Epithelial cell of proximal tubule (primary cell): ENCODE data around the gene HELT. TPM values are rescaled to one million over a fixed set of nuclear protein-coding genes. Genes with fewer than 3 reads are reported as not detected.
"Not testable (repeated sequence)": the region's sequence is repeated elsewhere in the genome, so short reads cannot be mapped to it uniquely, and the experiment has no call there.

Experiments used
- DNase-seq: peaks from one replicate; pipeline ENCODE4 v3.0.0-alpha.2; 2011; ENCODE audit warnings: low read depth
- H3K4me3 ChIP-seq: 2 replicates; pipeline ENCODE4 v1.5.1; 2011; ENCODE audit warnings: low read depth, mild to moderate bottlenecking, low read length
- total RNA-seq: library from RNA; depleted of rRNA; stranded (reverse); fragments of >200 nt; gene quantifications from 2 replicates; pipeline ENCODE4 v1.2.3, GENCODE V29; 2015
- TF ChIP-seq, protein P1 (sequence below): conservative IDR thresholded peaks from 2 replicates; pipeline ENCODE4 v1.5.1; 2012; ENCODE audit warnings: low read depth, mild to moderate bottlenecking, low read length

The HELT gene, protein sequence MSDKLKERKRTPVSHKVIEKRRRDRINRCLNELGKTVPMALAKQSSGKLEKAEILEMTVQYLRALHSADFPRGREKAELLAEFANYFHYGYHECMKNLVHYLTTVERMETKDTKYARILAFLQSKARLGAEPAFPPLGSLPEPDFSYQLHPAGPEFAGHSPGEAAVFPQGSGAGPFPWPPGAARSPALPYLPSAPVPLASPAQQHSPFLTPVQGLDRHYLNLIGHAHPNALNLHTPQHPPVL
- total RNA-seq, result not detected in 2 replicates

DNA sequence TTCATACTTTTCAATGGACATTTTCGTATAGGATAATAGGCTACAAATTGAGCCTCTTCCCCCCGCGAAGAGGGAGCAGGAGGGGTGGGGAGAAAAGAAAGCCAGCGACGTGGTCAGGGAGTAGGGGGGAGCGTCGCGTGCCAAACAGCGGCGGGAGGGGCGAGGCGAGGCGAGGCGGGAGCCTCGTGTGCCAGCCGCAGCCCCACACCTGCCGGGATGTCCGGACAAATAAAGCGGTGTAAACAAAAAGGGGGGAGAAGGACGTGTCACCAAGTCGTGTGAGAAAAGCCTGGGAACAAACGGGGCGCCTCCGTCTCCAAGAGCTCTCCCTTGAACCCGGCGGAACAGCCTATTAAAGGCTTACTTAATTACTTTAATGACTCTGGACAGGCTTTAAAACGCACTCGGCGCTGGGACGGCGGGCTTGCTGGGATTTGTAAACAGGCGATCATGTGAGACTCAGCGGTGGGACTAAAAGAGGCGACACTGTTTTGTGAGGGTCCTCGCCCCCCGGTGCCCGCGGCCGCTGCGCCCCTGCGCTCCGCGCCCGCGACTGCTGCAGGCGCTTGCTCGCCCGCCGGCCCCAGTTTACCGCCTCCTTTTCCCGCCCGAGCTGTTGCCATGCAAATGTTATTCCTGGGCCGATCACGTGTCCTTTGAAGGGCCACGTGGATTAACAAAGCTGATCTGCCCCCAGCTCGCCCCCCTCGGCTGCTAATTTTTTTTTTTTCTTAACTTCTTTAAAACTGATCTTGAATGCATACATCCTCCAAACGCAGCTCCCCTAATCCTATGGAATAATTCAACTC lies at the start of gene HELT:
Gene HELT, plus strand, starts transcription at position 527 of the 809 bp plus-strand sequence. CDS start 439 bp downstream, outside the sequence.
- H3K4me3 ChIP-seq, result no peak within 1 kb of the TSS
- TF ChIP-seq, protein P1, sequence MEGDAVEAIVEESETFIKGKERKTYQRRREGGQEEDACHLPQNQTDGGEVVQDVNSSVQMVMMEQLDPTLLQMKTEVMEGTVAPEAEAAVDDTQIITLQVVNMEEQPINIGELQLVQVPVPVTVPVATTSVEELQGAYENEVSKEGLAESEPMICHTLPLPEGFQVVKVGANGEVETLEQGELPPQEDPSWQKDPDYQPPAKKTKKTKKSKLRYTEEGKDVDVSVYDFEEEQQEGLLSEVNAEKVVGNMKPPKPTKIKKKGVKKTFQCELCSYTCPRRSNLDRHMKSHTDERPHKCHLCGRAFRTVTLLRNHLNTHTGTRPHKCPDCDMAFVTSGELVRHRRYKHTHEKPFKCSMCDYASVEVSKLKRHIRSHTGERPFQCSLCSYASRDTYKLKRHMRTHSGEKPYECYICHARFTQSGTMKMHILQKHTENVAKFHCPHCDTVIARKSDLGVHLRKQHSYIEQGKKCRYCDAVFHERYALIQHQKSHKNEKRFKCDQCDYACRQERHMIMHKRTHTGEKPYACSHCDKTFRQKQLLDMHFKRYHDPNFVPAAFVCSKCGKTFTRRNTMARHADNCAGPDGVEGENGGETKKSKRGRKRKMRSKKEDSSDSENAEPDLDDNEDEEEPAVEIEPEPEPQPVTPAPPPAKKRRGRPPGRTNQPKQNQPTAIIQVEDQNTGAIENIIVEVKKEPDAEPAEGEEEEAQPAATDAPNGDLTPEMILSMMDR, result no peak
- no peak for DNase-seq

DNA sequence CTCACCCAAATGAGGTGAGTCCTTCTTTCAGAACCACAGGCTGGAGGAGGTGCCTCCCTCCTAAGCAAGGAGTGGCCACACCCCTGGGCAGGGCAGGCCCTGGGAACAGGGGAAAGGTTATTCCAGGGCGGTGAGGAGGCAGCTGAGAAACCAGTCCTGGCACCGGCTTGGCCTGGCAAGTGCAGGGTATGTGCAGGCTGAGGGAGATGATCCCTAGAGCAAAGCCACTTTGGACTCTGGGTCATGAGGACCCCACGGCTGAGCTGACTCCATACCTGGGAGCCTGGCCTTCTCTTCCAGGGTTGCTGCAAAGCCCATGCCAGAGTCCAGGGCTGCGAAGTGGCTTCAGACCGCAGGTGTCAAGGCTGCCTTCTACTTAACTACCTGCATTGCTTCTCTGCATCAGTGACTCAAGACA lies 49.5 kb upstream of the HELT start:
- H3K4me3 ChIP-seq, result no peak overlapping the region
- no peak for DNase-seq
- TF ChIP-seq, protein P1, result no peak

- H3K4me3 ChIP-seq, result no peak overlapping the region
- DNase-seq, result no peak
- TF ChIP-seq, protein P1, result no peak
These were observed 48.7 kb upstream of the HELT start for GRCh38 chr4:184969610-184970009.

GRCh38 chr4:184972991-184973390 lies 45.3 kb upstream of the HELT start:
- DNase-seq, result no peak
- H3K4me3 ChIP-seq, result no peak overlapping the region
- TF ChIP-seq, protein P1, result no peak

- not testable (repeated sequence) for H3K4me3 ChIP-seq, DNase-seq
These were observed 41.9 kb upstream of the HELT start for GRCh38 chr4:184976348-184976747.

GRCh38 chr4:184977747-184978146 lies 40.5 kb upstream of the HELT start:
- no peak for DNase-seq

DNA sequence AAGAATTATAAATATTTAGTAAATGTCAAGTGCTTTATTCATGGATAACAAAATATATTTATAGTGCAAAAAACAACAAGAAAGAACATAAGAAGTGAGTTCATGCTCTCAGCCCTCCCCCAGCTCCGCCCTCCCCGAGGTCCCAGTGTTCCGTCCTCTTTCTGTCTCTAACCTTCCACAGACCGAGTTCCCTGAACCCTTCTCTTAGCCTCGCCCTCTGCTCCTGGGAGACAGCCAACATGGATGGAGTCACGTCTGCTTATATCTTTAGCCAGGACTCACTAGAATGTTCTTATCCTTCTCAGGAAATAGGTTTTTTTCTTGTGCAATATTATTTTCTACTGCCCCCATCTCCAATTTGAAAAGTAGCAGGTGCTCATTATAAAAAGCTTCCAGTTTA lies 40.1 kb upstream of the HELT start:
- no peak for DNase-seq
- TF ChIP-seq, protein P1, result no peak
- no peak overlapping the region for H3K4me3 ChIP-seq

More at GRCh38 chr4:184977747-184978146, 40.5 kb upstream of the HELT start:
- TF ChIP-seq, protein P1, result no peak
- no peak overlapping the region for H3K4me3 ChIP-seq
